ENCODE results near the gene DHRS13.

GRCh38 chr17:28885363-28885762 is 17.5 kb downstream of the DHRS13 start:
- TF ChIP-seq CTCF (IDR thresholded peaks at IDR 0.05; ENCODE audit: low read depth, low read length, missing input control) (no peak), EGR1 (IDR thresholded peaks at IDR 0.05; ENCODE audit: low read depth in 2 of 2) (no peak), MAX (IDR thresholded peaks at IDR 0.05) (no peak), RAD21 (IDR thresholded peaks at IDR 0.05) (no peak), RXRA (IDR thresholded peaks at IDR 0.05) (no peak), SP1 (IDR thresholded peaks at IDR 0.05) (no peak)
